HG02943 (cell line): ENCODE measurements around the gene ZNF280A.

Experiments used
- ATAC-seq: cut with Tn5 transposase; IDR thresholded peaks from one replicate; pipeline ENCODE4 v1.9.1; 2021; ENCODE audit warnings: mild to moderate bottlenecking, low read depth, moderate library complexity; ENCODE audit not compliant: unreplicated experiment

The ZNF280A gene, protein sequence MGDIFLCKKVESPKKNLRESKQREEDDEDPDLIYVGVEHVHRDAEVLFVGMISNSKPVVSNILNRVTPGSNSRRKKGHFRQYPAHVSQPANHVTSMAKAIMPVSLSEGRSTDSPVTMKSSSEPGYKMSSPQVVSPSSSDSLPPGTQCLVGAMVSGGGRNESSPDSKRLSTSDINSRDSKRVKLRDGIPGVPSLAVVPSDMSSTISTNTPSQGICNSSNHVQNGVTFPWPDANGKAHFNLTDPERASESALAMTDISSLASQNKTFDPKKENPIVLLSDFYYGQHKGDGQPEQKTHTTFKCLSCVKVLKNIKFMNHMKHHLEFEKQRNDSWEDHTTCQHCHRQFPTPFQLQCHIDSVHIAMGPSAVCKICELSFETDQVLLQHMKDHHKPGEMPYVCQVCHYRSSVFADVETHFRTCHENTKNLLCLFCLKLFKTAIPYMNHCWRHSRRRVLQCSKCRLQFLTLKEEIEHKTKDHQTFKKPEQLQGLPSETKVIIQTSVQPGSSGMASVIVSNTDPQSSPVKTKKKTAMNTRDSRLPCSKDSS

GRCh38 chr22:22520020-22520656, at the start of gene ZNF280A:
Gene ZNF280A, minus strand, starts transcription at chr22:22520270. Its CDS starts 4,640 bp downstream, at chr22:22515630.
- no peak for ATAC-seq

DNA sequence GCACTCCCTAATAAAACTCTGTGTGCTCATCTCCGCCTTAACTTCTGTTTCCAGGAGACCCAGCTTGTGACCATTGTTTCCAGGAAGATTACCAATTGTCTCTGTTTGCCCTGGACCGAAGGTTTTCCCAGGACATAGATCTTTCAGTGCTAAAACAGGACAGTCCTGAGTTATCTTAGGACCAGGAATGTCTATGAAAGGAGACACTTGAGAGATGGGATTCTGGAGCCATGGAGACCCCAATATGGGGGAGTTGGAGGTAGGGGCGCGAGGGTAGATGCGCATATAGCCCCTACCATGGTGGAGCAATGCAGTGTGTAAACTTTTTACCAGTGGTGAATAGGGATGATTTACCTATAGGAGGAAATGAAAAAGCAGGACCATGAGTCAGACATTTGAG, 49.1 kb upstream of the ZNF280A start:
- no peak for ATAC-seq

DNA sequence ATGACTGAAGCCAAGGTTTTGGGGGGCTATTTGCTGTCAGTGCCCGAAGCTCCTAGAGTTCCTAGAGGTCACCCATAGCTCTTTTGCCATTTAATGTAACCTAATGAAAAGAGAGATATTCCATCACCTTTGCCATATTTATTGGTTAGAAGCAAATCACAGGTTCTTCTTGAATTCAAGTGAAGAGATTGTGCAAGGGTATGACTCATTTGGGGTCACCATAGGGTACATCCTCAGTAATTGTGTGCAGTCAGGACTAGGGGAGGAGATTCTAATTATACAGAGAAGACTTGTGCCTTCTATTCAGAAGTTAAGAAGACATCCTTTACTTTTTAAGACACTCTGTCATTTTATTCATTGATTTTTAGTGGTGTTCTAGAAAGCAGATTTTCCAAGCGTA, 45.9 kb upstream of the ZNF280A start:
- no peak for ATAC-seq

DNA sequence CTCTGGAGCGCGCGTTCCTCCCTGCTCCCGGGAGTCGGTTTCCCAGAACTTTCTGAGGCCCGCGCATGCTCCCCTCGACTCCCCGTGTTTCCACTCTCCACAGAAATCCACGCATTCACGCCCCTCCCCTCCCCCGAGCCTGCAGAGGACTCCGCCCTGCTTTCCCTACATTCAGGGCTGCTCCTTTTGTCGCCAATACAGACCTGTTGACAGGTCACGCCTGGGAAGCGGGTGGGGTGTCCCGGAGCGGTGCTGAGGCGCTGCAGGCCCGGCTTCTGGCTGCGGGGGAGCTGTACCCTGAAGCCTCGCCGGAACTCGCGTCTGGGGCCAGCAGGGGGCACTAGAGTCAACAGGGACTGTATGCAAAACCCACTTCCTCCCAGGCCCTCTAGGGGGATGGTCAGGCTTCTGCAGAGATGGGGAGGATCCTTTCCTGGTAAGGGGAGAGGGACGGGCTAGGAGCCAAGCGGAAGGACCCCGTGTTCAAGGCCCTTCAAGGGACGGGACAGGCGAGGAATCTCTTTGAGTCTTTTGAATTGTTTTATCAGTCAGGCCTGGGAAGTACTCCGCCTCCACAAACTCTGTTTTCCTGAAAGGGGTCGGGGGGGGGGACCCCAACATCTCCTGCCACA, 39.0 kb upstream of the ZNF280A start, which contains the start of gene PRAME:
Gene PRAME, minus strand, starts transcription at position 294 of the 632 bp plus-strand sequence. CDS start 2,433 bp downstream, outside the sequence.
- no peak for ATAC-seq

DNA sequence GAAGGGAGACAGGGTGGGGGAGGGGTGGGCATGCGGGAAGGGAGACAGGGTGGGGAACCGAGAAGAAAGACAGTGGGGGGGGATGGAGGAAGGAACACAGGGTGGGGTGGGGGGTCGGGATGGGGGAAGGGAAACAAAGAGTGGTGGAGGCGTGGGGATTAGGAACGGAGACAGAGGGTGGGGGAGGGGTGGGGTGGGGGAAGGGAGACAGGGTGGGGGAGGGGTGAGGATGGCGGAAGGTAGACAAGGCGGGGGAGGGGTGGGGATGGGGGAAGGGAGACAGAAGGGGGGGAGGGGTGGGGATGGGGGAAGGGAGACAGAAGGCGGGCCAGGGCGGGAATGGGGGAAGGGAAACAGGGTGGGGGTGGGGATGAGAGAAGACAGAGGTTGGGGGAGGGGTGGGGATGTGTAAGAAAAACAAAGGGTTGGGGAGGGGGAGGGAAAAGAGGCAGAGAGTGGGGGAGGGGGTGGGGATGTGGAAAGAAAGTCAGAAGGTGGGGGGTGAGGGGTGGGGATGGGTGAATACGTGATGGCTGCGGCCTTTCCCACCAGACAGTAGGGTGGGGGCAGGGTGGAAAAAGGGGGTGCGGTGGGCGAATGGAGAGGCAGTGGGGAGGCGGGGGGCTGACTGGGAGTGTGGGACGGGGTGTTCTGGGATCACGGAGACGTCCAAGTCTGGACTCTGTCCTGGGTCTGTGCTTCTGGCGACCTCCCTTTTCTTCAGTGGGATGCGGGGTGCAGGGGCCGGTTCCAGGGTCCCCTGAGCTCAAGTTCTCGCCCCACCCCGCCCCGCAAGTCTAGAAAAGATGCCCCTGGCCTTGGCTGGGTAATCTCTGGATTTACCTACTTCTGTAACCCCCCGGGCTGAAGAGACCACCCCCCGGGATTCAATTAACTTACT, 38.3 kb upstream of the ZNF280A start:
- ATAC-seq, result no peak

DNA sequence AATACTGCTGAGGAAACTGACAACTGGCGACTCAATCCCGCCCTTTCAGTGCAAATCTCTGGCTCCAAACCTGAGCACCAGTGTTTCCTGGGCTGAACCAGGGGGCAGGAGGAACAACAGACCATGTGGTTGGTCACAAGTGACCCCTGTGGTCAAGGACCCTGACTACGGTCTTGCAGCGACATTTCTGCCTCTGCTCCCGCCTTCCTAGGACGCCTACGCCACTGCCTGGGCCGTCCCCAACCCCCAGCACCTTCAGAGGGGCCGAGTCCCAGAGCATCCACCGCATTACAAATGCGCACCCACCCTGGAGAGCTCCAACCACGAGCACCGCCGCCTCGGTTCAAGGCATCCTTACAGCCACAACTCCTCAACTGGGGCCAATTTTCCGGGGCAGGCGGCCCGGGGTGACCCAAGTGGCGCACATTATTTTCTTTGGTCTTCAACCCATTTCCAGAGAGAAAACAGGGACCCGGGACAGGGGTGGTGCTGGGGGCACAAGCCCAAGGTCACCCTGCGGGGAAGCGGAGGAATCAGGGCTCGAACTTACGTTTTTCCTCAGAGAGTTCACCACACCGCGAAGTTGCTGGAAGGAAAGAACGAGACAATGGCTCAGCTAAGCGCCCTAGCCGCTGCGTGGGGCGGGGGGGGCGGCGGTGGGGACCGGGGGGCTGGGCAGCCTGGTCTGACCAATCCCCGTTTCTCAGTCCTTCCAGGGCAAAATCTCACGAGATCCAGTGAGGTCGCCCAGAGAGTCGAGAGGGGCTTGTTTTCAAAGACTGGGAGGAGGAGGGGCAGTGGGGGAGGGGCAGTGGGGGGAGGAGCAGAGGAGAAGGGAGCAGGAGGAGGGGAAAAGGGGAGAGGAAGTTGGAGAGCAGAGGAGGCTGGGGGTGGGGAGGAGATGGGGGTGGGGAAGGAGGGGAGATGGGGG, 37.2 kb upstream of the ZNF280A start:
- no peak for ATAC-seq

- no peak for ATAC-seq
These were observed 36.5 kb upstream of the ZNF280A start for GRCh38 chr22:22556578-22556977.

GRCh38 chr22:22555596-22555995, 35.5 kb upstream of the ZNF280A start:
- ATAC-seq, result no peak

- ATAC-seq, result no peak
These were observed 34.7 kb upstream of the ZNF280A start for GRCh38 chr22:22554587-22555284.

DNA sequence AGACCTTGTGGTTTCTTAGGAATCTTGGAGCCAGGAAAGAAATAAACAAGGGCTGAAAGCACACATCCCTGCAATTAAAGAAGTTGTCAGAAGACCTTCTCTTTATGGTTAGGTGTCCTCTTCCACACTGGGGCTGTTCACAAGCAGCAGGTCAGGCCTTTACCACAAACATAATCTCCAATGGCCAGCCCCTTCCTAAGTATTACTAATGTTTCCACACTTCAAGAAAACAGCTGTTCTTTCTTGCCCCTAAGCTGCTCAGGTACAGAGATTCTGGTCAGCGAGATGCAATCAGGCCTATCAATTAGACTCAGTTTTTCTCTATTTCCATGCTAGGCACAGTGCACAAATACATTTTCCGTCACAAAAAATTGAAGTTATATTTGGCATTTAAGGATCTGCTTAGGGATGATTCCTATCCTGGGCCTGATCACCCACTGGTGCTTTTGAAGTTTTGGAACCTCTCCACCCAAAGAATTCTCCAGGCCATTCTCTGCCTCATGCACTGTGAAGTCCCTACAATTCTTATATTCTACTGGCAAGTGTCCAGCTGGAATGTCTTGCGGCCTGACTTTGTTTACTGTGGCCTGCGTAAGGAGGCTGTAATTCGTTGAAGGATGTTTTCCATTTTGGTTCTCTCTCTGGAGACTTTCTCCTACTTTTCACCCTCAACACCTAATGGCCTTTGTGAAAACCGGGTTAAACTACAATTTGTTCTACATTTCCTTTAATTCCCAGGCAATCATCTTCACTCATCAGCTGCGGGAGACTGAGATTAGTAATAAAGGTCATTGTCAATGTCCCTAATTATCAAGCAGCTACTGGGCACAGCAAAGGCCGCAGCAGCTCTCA, 33.9 kb upstream of the ZNF280A start:
- ATAC-seq, result no peak

DNA sequence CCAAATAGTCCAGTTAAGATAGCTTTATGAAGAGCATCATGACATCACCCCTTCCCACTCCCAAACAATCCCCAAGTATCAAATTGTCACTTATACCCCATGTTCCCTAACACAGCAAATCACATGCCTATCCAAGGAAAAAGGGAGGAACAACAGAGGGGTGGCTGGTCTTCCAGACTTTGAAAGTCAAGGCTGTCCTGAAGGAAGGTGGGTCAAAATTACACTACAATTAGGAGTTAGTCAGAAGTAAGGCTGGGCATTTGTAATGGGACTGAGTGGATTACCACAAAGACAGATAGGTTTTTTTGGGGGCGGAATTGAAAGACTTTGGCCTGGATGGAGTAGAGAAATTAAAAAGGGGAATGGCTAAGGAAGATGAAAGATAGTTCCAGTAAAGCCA, 33.1 kb upstream of the ZNF280A start:
- no peak for ATAC-seq

GRCh38 chr22:22552630-22553029, 32.6 kb upstream of the ZNF280A start:
- ATAC-seq, result no peak

- ATAC-seq, result no peak
These were observed 30.8 kb upstream of the ZNF280A start for GRCh38 chr22:22550789-22551434.

DNA sequence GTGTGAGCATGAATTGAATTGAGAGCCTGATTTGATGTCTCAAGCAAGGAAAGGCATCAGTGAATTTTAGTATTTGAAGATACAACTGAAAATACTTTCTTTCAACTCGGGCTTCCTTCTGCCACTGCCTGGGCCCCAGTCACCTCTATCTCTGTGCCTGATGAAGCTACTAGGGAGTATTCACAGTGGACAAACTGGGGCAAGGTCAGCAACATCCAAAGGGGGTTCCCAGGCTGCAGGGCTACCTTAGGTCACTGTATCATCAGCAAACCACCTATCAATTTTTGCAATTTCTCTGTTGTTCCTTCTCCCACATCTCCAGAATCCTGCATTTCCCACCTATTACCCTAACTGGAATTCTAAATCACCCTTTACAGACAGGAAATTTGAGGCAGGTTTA, 28.8 kb upstream of the ZNF280A start:
- ATAC-seq, result no peak

DNA sequence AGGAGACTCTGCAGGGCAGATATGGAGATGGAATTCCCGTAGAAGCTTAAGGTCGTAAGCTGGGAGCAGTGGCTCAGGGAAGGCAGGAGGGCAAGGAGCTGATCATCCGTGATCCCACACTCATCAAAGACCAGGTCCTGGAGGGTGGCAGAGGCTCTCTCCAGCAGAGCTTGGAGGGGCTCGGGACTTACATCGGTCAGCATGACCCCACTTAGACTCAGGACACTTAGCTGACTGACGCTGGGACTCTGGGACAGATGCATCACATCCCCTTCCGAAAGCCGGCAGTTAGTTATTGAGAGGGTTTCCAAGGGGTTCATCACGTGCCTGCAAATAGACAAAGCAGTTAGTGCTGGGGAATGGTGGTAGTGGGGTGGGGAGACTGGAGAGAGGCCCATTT, 28.2 kb upstream of the ZNF280A start:
- no peak for ATAC-seq

- no peak for ATAC-seq
These were observed 27.7 kb upstream of the ZNF280A start for GRCh38 chr22:22547692-22548300.

- no peak for ATAC-seq
These were observed 27.2 kb upstream of the ZNF280A start for GRCh38 chr22:22547226-22547625.
